GM19035 (cell line): ENCODE results near the gene GALM.
"Not testable (repeated sequence)": the region's sequence is repeated elsewhere in the genome, so short reads cannot be mapped to it uniquely, and the experiment has no call there.

Experiments
- ATAC-seq: cut with Tn5 transposase; IDR thresholded peaks from one replicate; pipeline ENCODE4 v1.9.1; 2021; ENCODE audit not compliant: unreplicated experiment

GALM gene

GRCh38 chr2:38665854-38666555 lies at the start of gene GALM:
GALM (plus strand) TSS chr2:38666114; CDS start chr2:38666162, 48 bp downstream.
- peak; percentile 45 for ATAC-seq

GRCh38 chr2:38617301-38617700 lies 48.6 kb upstream of the GALM start:
- no peak for ATAC-seq

GRCh38 chr2:38619458-38620164 lies 46.3 kb upstream of the GALM start:
- no peak for ATAC-seq

GRCh38 chr2:38620282-38620977 lies 45.5 kb upstream of the GALM start:
- ATAC-seq = no peak

- ATAC-seq = no peak
Observed at GRCh38 chr2:38621018-38621417, 44.9 kb upstream of the GALM start.

- no peak for ATAC-seq
Observed at GRCh38 chr2:38622210-38622609, 43.7 kb upstream of the GALM start.

GRCh38 chr2:38626326-38627035 lies 39.4 kb upstream of the GALM start:
- no peak for ATAC-seq

GRCh38 chr2:38627391-38627790 lies 38.5 kb upstream of the GALM start:
- ATAC-seq = no peak

GRCh38 chr2:38629684-38630083 lies 36.2 kb upstream of the GALM start:
- ATAC-seq = no peak

- ATAC-seq = no peak
Observed at GRCh38 chr2:38631976-38632375, 33.9 kb upstream of the GALM start.

- ATAC-seq = no peak
Observed at GRCh38 chr2:38632980-38633379, 32.9 kb upstream of the GALM start.

GRCh38 chr2:38633895-38634294 lies 32.0 kb upstream of the GALM start:
- ATAC-seq = no peak

GRCh38 chr2:38634684-38635083 lies 31.2 kb upstream of the GALM start:
- ATAC-seq = peak; percentile 91

- no peak for ATAC-seq
Observed at GRCh38 chr2:38635139-38635538, 30.8 kb upstream of the GALM start.

- no peak for ATAC-seq
Observed at GRCh38 chr2:38636069-38636468, 29.8 kb upstream of the GALM start.

GRCh38 chr2:38642373-38643017 lies 23.4 kb upstream of the GALM start:
- not testable (repeated sequence) for ATAC-seq

GRCh38 chr2:38643021-38643671 lies 22.8 kb upstream of the GALM start:
- no peak for ATAC-seq

- not testable (repeated sequence) for ATAC-seq
Observed at GRCh38 chr2:38643683-38644511, 22.0 kb upstream of the GALM start.

GRCh38 chr2:38648107-38648761 lies 17.7 kb upstream of the GALM start:
- no peak for ATAC-seq
